Adrenal gland (tissue), 5 donors: Measurements from ENCODE around the gene ITGA1.

Experiments used
- POLR2A ChIP-seq, 2 donors: fragments of 450-650 bp; IDR thresholded peaks; one replicate each; pipeline ENCODE4 v1.6.1; 2017; ENCODE audit warnings: antibody characterized with exemption in 2 of 2, mild to moderate bottlenecking in 2 of 2, moderate library complexity in 1 of 2
- TF ChIP-seq, protein P1 (sequence below), 6 experiments: fragments of 450-650 bp in 4 of 6; fragments of 200-600 bp in 2 of 6; sonication (generic) in 1 of 6; IDR thresholded peaks; 1 replicate in 5 of 6; 2 replicates in 1 of 6; pipeline versions ENCODE4 v1.5.1 to v1.8.0; 2016 to 2021; ENCODE audit warnings: antibody characterized with exemption in 6 of 6, mild to moderate bottlenecking in 2 of 6, moderate library complexity in 1 of 6
- donor health status: DM: no; HTN: no; CAD: no.

- no peak for TF ChIP-seq POLR2A (IDR thresholded peaks at IDR 0.05)
- TF ChIP-seq, protein P1, sequence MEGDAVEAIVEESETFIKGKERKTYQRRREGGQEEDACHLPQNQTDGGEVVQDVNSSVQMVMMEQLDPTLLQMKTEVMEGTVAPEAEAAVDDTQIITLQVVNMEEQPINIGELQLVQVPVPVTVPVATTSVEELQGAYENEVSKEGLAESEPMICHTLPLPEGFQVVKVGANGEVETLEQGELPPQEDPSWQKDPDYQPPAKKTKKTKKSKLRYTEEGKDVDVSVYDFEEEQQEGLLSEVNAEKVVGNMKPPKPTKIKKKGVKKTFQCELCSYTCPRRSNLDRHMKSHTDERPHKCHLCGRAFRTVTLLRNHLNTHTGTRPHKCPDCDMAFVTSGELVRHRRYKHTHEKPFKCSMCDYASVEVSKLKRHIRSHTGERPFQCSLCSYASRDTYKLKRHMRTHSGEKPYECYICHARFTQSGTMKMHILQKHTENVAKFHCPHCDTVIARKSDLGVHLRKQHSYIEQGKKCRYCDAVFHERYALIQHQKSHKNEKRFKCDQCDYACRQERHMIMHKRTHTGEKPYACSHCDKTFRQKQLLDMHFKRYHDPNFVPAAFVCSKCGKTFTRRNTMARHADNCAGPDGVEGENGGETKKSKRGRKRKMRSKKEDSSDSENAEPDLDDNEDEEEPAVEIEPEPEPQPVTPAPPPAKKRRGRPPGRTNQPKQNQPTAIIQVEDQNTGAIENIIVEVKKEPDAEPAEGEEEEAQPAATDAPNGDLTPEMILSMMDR (IDR thresholded peaks at IDR 0.05): no peak
These were observed 107.4 kb downstream of the ITGA1 start for GRCh38 chr5:52895075-52895474.
